ENCODE data around the gene LEKR1. TPM values are rescaled to one million over a fixed set of nuclear protein-coding genes. Genes with fewer than 3 reads are reported as not detected.

Gene LEKR1
- total and polyA plus RNA-seq, 2 donors (not counting 1 experiment from before 2014, with no cell fraction given), result 0.94 to 4.7 TPM

GRCh38 chr3:157093096-157093495 lies 266.9 kb downstream of the LEKR1 start:
- Histone ChIP-seq H3K4me1 (ENCODE audit: control insufficient read depth in 2 of 2, insufficient read depth in 2 of 2, low read length in 2 of 2) (peaks cover 17 to 21% of the 10 kb centered on the region in 2 donors), H3K79me2 (ENCODE audit: control insufficient read depth, insufficient read depth, low read length) (no peaks in the 10 kb centered on the region), H2AFZ (ENCODE audit: insufficient read depth, low read depth, low read length, poor library complexity, severe bottlenecking) (no peak overlapping the region), H3K4me2 (replicated peaks; ENCODE audit: low read depth, low read length, poor library complexity, severe bottlenecking) (no peak overlapping the region), H3K27ac (ENCODE audit: low read length in 2 of 2) (no peak overlapping the region), H3K9ac (ENCODE audit: low read length) (no peak overlapping the region), H3K4me3 (ENCODE audit: control extremely low read depth in 1 of 5, extremely low read depth in 1 of 5, insufficient read depth in 1 of 5, low read depth in 2 of 5, low read length in 4 of 5) (no peak overlapping the region), H3K36me3 (replicated peaks in 1 of 2; ENCODE audit: control extremely low read depth in 1 of 2, control insufficient read depth in 1 of 2, extremely low read depth in 1 of 2, insufficient read depth in 2 of 2, low read length in 1 of 2) (no peaks in the 10 kb centered on the region), H4K20me1 (ENCODE audit: control insufficient read depth, insufficient read depth, low read length, poor library complexity, severe bottlenecking) (no peaks in the 10 kb centered on the region), H3K9me3 (ENCODE audit: control extremely low read depth in 1 of 3, control insufficient read depth in 2 of 3, insufficient read depth in 1 of 3, low read length in 2 of 3) (no peaks in the 10 kb centered on the region), H3K27me3 (replicated peaks in 1 of 4; ENCODE audit: control extremely low read depth in 1 of 4, control insufficient read depth in 3 of 4, insufficient read depth in 4 of 4, low read length in 3 of 4) (peaks cover 0 to 4% (median 0%) of the 10 kb centered on the region in 4 experiments)
- no peaks in the 10 kb centered on the region for H3K9me3 Mint-ChIP-seq (ENCODE audit: insufficient read depth)
- H3K27me3 Mint-ChIP-seq, result peaks cover 7% of the 10 kb centered on the region
- TF ChIP-seq CTCF (IDR thresholded peaks at IDR 0.05), result no peak
- TF ChIP-seq EZH2 (IDR thresholded peaks at IDR 0.05; ENCODE audit: borderline replicate concordance, insufficient read depth, low read depth, low read length, poor library complexity, severe bottlenecking), result no peak
- H3K4me1 Mint-ChIP-seq, result peaks cover 21% of the 10 kb centered on the region
- H3K27ac Mint-ChIP-seq, result no peak overlapping the region
- intact Hi-C loops (cut with micrococcal nuclease), result no loop called here
- no peak overlapping the region for H3K4me3 Mint-ChIP-seq
- no CpG with 5 or more reads among the region's 1 CpG for WGBS (ENCODE audit: insufficient coverage)
- CTCF ChIA-PET, result interaction anchor here (2.4 kb wide), 1 partner anchor 44 kb away, joined by 15 read pairs; no protein-coding TSS in a partner anchor
- no peak for DNase-seq
- ATAC-seq (ENCODE audit: low read depth), result no peak
- POLR2A ChIA-PET, result no interaction called here

GRCh38 chr3:157094301-157094700 lies 268.1 kb downstream of the LEKR1 start:
- intact Hi-C loops (cut with micrococcal nuclease), result no loop called here

More at GRCh38 chr3:157094301-157094700, 268.1 kb downstream of the LEKR1 start:
- Mint-ChIP-seq H3K4me3 (no peak overlapping the region), H3K9me3 (ENCODE audit: insufficient read depth) (no peaks in the 10 kb centered on the region), H3K4me1 (peaks cover 12% of the 10 kb centered on the region), H3K27me3 (peaks cover 7% of the 10 kb centered on the region), H3K27ac (no peak overlapping the region)
- CTCF ChIA-PET, result interaction anchor here (0.9 to 1.2 kb wide), 2 partner anchors 12 to 43 kb away, joined by 3 to 6 read pairs; no protein-coding TSS in a partner anchor
- peaks cover 11 to 14% of the 10 kb centered on the region in 2 donors for H3K4me1 ChIP-seq (ENCODE audit: control insufficient read depth in 2 of 2, insufficient read depth in 2 of 2, low read length in 2 of 2)
- no peaks in the 10 kb centered on the region for H3K79me2 ChIP-seq (ENCODE audit: control insufficient read depth, insufficient read depth, low read length)
- H3K9ac ChIP-seq (ENCODE audit: low read length), result no peak overlapping the region
- peaks cover 0 to 4% (median 0%) of the 10 kb centered on the region in 4 experiments for H3K27me3 ChIP-seq (replicated peaks in 1 of 4; ENCODE audit: control extremely low read depth in 1 of 4, control insufficient read depth in 3 of 4, insufficient read depth in 4 of 4, low read length in 3 of 4)
- DNase-seq (no peak), ATAC-seq (ENCODE audit: low read depth) (no peak)
- no peaks in the 10 kb centered on the region for H3K36me3 ChIP-seq (replicated peaks in 1 of 2; ENCODE audit: control extremely low read depth in 1 of 2, control insufficient read depth in 1 of 2, extremely low read depth in 1 of 2, insufficient read depth in 2 of 2, low read length in 1 of 2)
- TF ChIP-seq CTCF (IDR thresholded peaks at IDR 0.05), result no peak
- TF ChIP-seq EZH2 (IDR thresholded peaks at IDR 0.05; ENCODE audit: borderline replicate concordance, insufficient read depth, low read depth, low read length, poor library complexity, severe bottlenecking), result no peak
- H3K9me3 ChIP-seq (ENCODE audit: control extremely low read depth in 1 of 3, control insufficient read depth in 2 of 3, insufficient read depth in 1 of 3, low read length in 2 of 3), result no peaks in the 10 kb centered on the region
- no peaks in the 10 kb centered on the region for H4K20me1 ChIP-seq (ENCODE audit: control insufficient read depth, insufficient read depth, low read length, poor library complexity, severe bottlenecking)
- no peak overlapping the region for H3K27ac ChIP-seq (ENCODE audit: low read length in 2 of 2)
- H3K4me2 ChIP-seq (replicated peaks; ENCODE audit: low read depth, low read length, poor library complexity, severe bottlenecking), result no peak overlapping the region
- 94% methylated on average over 1 of the region's 2 CpGs for WGBS (ENCODE audit: insufficient coverage)
- no peak overlapping the region for H3K4me3 ChIP-seq (ENCODE audit: control extremely low read depth in 1 of 5, extremely low read depth in 1 of 5, insufficient read depth in 1 of 5, low read depth in 2 of 5, low read length in 4 of 5)
- H2AFZ ChIP-seq (ENCODE audit: insufficient read depth, low read depth, low read length, poor library complexity, severe bottlenecking), result no peak overlapping the region
- POLR2A ChIA-PET, result no interaction called here
